ENCODE data around the gene CYP27B1.
A peak's percentile ranks its signal among the peaks of the same experiment; 100 is the strongest.

The CYP27B1 gene, protein sequence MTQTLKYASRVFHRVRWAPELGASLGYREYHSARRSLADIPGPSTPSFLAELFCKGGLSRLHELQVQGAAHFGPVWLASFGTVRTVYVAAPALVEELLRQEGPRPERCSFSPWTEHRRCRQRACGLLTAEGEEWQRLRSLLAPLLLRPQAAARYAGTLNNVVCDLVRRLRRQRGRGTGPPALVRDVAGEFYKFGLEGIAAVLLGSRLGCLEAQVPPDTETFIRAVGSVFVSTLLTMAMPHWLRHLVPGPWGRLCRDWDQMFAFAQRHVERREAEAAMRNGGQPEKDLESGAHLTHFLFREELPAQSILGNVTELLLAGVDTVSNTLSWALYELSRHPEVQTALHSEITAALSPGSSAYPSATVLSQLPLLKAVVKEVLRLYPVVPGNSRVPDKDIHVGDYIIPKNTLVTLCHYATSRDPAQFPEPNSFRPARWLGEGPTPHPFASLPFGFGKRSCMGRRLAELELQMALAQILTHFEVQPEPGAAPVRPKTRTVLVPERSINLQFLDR

DNA sequence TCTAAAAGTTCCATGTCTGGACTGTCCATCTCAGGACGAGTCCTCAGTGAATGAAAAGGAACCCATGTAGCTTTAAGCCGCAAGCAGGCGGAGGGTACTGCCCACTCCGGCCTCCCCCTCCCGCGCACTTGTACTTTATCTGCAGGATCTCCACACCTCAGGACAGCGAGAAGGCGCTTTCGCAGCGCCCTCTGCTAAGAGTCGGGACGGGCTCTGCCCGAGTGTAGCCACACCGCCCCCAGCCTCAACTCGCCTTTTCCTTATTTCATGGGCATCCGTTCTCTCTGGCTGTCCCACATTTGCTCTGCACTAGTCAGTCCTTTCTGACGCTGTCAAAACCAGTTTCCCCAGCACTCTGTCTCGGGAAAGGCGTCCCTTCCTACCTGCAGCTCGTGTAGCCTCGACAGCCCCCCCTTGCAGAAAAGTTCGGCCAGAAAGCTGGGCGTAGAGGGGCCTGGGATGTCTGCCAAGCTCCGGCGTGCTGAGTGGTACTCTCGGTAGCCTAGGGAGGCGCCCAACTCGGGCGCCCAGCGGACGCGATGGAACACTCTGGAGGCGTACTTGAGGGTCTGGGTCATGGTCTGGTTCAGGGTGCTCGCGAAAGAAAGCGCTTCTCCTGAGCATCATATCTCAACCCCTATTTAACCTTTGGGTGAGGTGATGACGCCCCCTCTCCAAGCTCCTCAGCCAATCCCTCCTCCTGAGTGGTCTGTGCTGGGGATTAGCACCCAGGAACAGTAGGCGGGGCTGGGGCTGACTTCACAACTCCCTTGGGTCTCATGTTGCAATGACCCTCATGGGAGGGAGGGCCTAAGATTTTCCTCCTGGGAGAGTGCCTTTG is at the start of gene CYP27B1:
CYP27B1 (minus strand) TSS at position 615 of the 841 bp plus-strand sequence; CDS start at position 578, 37 bp downstream.
- DNase-seq, result no peak

GRCh38 chr12:57816001-57816854 is 49.4 kb upstream of the CYP27B1 start:
- DNase-seq, result no peak

- no peak for DNase-seq
These were observed 48.5 kb upstream of the CYP27B1 start for GRCh38 chr12:57815177-57816000.

DNA sequence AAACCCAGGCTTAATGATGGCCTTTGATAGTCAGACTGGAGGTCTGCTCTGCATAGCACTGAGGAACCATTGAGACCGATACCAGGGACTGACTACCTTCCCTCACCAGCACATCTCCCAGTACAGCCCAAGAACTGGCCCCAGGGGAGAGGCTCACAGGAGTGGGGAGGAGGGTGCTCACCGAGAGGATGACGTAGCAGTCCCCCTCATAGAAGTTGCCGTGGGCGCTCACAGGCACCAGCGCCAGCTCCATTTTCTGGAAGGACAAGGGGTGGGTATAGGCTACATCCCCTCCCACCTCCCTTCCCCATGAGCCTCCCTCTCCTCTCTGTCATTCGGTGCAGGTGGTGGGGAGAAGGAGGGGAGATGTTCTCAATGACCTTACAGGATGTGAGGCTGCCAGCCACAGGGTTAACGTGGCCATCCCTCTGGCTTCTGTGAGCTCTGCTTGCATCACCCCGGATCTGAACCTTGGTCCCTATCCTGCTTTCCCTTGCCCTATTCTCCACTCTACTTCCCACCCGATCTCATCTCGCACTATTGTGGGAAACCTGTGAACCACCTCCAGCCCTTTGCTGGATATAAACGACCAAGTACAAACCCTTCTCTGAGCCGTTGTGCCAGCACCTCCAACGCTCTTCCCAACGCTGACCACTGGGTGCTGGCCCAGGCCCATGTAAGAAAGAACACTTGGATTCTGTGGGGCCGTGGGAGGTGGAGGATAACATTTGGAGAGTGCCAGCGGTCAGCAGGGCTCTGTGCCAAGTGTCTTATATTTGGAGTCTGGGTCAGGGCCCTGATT is 47.3 kb upstream of the CYP27B1 start:
- no peak for DNase-seq

- DNase-seq, result no peak
These were observed 46.5 kb upstream of the CYP27B1 start for GRCh38 chr12:57813111-57813970.

- DNase-seq, result no peak
These were observed 44.3 kb upstream of the CYP27B1 start for GRCh38 chr12:57811028-57811755.

- no peak for DNase-seq
These were observed 43.6 kb upstream of the CYP27B1 start for GRCh38 chr12:57810450-57810849.

DNA sequence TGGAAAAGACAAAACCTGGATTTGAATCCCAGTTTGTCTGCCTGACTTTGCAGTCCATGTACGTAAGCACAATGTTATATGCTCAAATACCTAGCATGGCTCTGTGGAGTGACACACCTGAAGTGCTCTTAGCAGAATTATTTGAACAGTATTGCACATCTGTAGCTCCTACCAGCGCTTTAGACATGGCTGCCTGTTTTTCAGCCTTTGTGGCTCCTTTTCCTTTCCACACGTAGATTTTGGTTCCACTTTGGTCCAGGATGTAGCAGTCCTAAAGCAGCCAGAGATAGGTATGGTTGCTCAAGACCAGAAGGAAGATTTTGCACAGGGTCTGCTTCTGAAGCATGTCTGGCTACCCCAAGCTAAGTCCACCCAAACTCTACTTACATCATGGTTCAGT is 42.5 kb upstream of the CYP27B1 start:
- DNase-seq, result no peak

GRCh38 chr12:57808351-57808750 is 41.5 kb upstream of the CYP27B1 start:
- no peak for DNase-seq

- DNase-seq, result no peak
These were observed 40.4 kb upstream of the CYP27B1 start for GRCh38 chr12:57807285-57807684.

DNA sequence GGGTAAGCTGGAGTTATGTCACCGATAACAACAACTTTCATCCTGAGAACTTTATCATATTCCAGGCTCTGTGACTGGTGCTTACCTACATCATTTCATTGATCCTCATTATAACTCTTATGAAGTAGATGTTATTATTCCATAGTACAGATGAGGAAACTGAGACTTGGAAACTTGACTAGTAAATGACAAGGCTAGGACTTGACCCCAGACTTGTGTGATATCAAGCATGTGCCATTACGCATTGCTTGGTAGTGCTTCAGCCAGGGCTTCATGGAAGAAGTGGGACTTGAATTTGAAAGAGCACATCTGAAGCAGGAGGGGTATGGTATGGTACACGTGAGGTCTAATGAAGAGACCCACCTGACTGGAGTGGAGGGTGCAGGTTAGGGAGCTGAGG is 39.8 kb upstream of the CYP27B1 start:
- DNase-seq, result no peak

DNA sequence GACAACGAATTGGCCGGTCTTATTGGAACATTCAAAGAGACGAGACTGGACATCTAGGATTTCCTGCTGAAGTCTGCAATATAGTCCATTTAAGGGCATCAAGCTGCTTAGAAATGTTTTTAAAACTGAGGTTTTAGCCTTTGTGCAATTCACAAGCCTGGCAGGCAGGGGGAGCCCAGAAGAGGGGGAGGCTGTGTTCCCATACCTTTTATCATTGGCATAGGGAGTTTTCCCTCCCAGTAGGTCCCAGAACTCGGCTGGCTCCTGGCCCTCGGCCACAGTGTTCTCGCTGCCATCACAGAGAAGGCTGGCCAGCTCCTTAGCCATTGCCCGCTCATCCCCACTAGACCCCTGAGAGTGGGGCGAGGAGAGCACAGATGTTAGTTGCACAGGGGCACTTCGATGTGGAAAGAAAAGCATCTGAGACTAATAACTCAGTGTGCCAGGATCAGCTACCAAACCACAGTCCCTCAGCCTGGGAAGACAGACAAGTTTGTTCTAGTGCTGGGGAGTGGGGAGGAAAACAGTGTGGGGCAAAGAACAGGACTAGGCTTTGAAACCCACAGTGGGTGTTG is 36.5 kb upstream of the CYP27B1 start:
- DNase-seq, result peak; percentile 34

DNA sequence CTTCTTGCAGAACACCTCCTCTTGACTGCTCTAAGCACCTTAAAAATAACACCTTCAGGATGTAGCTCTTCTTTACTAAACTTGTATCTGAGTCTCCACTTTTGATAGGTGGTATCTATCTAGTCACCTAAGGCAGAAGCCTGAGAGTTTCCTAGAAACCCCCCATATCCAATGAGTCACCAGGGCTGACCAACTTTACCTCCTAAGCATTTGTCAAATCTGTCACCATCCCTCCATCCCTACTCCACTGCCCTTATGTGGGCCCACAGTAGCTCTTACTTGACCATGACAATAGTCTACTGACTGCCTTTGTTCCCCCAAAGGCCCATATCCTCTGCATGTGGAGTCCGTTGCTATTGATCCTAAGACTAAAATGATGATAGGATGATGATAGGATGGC is 35.7 kb upstream of the CYP27B1 start:
- DNase-seq, result no peak

DNA sequence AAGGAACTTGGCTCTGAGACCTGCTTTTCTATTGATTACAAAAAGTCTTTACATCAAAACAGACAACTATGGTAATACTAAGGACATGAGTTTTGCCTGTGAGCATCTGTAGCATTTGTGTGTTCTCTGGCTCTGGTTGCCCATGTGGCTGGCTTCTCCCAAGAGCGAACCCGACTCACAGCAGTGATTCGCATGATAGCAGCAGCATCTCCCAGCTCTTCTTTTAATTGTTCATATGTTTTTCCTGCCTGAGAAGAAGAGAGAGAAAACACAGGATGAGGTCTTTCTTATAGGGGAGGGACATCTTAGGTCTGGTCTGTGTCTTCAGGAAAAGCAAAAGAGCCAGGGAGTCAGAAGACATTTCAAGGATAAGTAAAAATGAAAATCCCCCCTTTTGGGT is 34.1 kb upstream of the CYP27B1 start:
- no peak for DNase-seq

DNA sequence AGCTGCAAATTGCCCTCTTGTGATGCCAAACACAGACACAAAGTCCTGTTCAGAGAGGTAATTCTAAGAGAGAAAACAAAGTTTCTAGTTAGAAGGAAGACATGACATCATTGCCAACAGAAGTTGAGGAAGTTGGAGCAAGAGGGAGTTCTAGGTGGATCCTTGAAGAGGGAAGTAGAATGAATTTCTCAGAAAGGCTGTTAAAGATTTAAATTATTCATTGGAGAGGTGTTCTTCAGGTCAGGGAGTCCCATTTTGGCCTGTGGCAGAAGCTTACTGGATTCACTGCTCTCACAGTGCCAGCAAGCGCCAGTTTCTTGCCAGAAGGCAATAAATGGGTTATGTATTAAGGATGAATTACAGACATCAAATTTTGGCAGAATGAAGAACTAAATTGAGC is 31.1 kb upstream of the CYP27B1 start:
- DNase-seq, result no peak

DNA sequence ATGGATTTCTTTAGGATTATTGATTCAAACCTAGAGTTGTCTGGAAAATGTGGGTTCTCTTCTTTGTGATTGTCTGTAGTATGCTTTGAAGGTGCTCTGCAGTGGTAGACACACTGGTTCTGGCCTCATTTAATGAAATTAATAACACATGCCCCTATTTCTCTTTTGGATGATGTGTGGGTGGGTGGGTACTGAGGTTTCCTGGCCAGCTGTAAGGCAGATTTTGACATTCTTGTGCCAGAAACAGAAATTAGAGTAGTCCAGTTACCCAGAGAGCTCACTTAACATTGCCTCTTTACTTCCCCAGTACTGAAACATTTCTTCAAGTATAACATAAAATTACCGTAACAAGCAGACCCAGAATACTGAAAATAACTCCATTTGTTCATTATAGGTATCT is 30.1 kb upstream of the CYP27B1 start:
- DNase-seq, result no peak

GRCh38 chr12:57795354-57795753 is 28.5 kb upstream of the CYP27B1 start:
- DNase-seq, result no peak

GRCh38 chr12:57793920-57794319 is 27.0 kb upstream of the CYP27B1 start:
- no peak for DNase-seq

- DNase-seq, result no peak
These were observed 17.0 kb upstream of the CYP27B1 start for GRCh38 chr12:57783861-57784260.
